ENCODE measurements around the gene MLX. TPM values are rescaled to one million over a fixed set of nuclear protein-coding genes. Genes with fewer than 3 reads are reported as not detected.
"Not testable (repeated sequence)": the region's sequence is repeated elsewhere in the genome, so short reads cannot be mapped to it uniquely, and the experiment has no call there.

The MLX gene
- total RNA-seq, 2 experiments from 2014 or later: 65.8 to 65.9 TPM

- H3K36me3 Mint-ChIP-seq (ENCODE audit: low read depth): peaks cover 1% of the 10 kb centered on the region
- H3K9me3 Mint-ChIP-seq (ENCODE audit: insufficient read depth): no peaks in the 10 kb centered on the region
- POLR2A ChIA-PET: interaction anchor here (0.6 kb wide), 1 partner anchor 185 kb away, joined by 6 read pairs; no protein-coding TSS in a partner anchor
- H3K4me3 Mint-ChIP-seq: peak overlapping the region; percentile 38
- peak; percentile 89 for ATAC-seq
- DNase-seq: peak; percentile 84
- no peak overlapping the region for H3K27ac Mint-ChIP-seq
- no peaks in the 10 kb centered on the region for H3K27me3 Mint-ChIP-seq (ENCODE audit: low read depth)
- CTCF ChIA-PET: interaction anchor here (0.6 to 2.1 kb wide), 14 partner anchors 10 to 380 kb away, joined by 3 to 15 read pairs (median 4); partner anchors contain the start of genes CAVIN1, MLX, NAGLU and PSMC3IP
- peaks cover 22% of the 10 kb centered on the region for H3K4me1 Mint-ChIP-seq (ENCODE audit: low read depth)
Observed at GRCh38 chr17:42548070-42548837, 18.6 kb upstream of the MLX start.

- H3K27me3 Mint-ChIP-seq (ENCODE audit: low read depth): no peaks in the 10 kb centered on the region
- no peak for DNase-seq
- ATAC-seq: no peak
- H3K4me1 Mint-ChIP-seq (ENCODE audit: low read depth): peaks cover 28% of the 10 kb centered on the region
- no peaks in the 10 kb centered on the region for H3K9me3 Mint-ChIP-seq (ENCODE audit: insufficient read depth)
- ChIA-PET POLR2A (no interaction called here), CTCF (interaction anchor here (1.0 to 2.1 kb wide), 7 partner anchors 10 to 214 kb away, joined by 3 to 15 read pairs (median 4); partner anchors contain the start of genes MLX, NAGLU and PSMC3IP)
- peaks cover 1% of the 10 kb centered on the region for H3K36me3 Mint-ChIP-seq (ENCODE audit: low read depth)
- H3K4me3 Mint-ChIP-seq: peak overlapping the region; percentile 38
- peak overlapping the region; percentile 46 for H3K27ac Mint-ChIP-seq
Observed at GRCh38 chr17:42548993-42549755, 17.7 kb upstream of the MLX start.

GRCh38 chr17:42552736-42553135 is 14.2 kb upstream of the MLX start, which contains the start of gene HSD17B1:
Gene HSD17B1 (plus strand): TSS chr17:42552923. CDS start chr17:42552934, 11 bp downstream.
- POLR2A ChIA-PET: not testable (repeated sequence)
- peak within 1 kb of the TSS; percentile 68 for H3K27ac Mint-ChIP-seq

GRCh38 chr17:42553161-42553818 is 13.6 kb upstream of the MLX start:
- H3K27me3 Mint-ChIP-seq (ENCODE audit: low read depth): no peaks in the 10 kb centered on the region
- POLR2A ChIA-PET: interaction anchor here (1.9 to 2.1 kb wide), 3 partner anchors 12 to 25 kb away, joined by 8 read pairs; partner anchors contain the start of genes MLX and PSMC3IP
- DNase-seq: no peak
- no peaks in the 10 kb centered on the region for H3K9me3 Mint-ChIP-seq (ENCODE audit: insufficient read depth)
- peak overlapping the region; percentile 87 for H3K4me3 Mint-ChIP-seq
- CTCF ChIA-PET: interaction anchor here (1.2 to 1.6 kb wide), 2 partner anchors 15 to 26 kb away, joined by 3 to 4 read pairs; no protein-coding TSS in a partner anchor
- no peak for ATAC-seq
- H3K4me1 Mint-ChIP-seq (ENCODE audit: low read depth): peaks cover 38% of the 10 kb centered on the region
- H3K27ac Mint-ChIP-seq: peak overlapping the region; percentile 68
- H3K36me3 Mint-ChIP-seq (ENCODE audit: low read depth): peaks cover 1% of the 10 kb centered on the region

More at GRCh38 chr17:42552736-42553135, 14.2 kb upstream of the MLX start, which contains the start of gene HSD17B1:
- H3K27me3 Mint-ChIP-seq (ENCODE audit: low read depth); CTCF ChIA-PET; H3K9me3 Mint-ChIP-seq (ENCODE audit: insufficient read depth); DNase-seq; ATAC-seq; H3K36me3 Mint-ChIP-seq (ENCODE audit: low read depth): not testable (repeated sequence)
- peaks cover 38% of the 10 kb centered on the region for H3K4me1 Mint-ChIP-seq (ENCODE audit: low read depth)
- H3K4me3 Mint-ChIP-seq: peak within 1 kb of the TSS; percentile 87

- DNase-seq (no peak), ATAC-seq (no peak)
- peak overlapping the region; percentile 93 for H3K27ac Mint-ChIP-seq
- POLR2A ChIA-PET: interaction anchor here (1.0 to 2.1 kb wide), 6 partner anchors 13 to 56 kb away, joined by 3 to 8 read pairs (median 8); partner anchors contain the start of genes MLX, NAGLU, PSMC3IP and RETREG3
- no peaks in the 10 kb centered on the region for H3K27me3 Mint-ChIP-seq (ENCODE audit: low read depth)
- CTCF ChIA-PET: interaction anchor here (0.6 to 1.6 kb wide), 3 partner anchors 16 to 131 kb away, joined by 3 to 4 read pairs (median 3); partner anchors contain the start of gene CAVIN1
- H3K4me1 Mint-ChIP-seq (ENCODE audit: low read depth): peaks cover 35% of the 10 kb centered on the region
- H3K9me3 Mint-ChIP-seq (ENCODE audit: insufficient read depth): no peaks in the 10 kb centered on the region
- peaks cover 1% of the 10 kb centered on the region for H3K36me3 Mint-ChIP-seq (ENCODE audit: low read depth)
- peak overlapping the region; percentile 87 for H3K4me3 Mint-ChIP-seq
Observed at GRCh38 chr17:42553866-42554249, 13.0 kb upstream of the MLX start.

GRCh38 chr17:42554250-42555121 is 12.4 kb upstream of the MLX start:
- ChIA-PET POLR2A (interaction anchor here (0.5 to 2.1 kb wide), 8 partner anchors 8 to 843 kb away, joined by 3 to 8 read pairs (median 6); partner anchors contain the start of genes MLX, NAGLU, PSMC3IP and RETREG3), CTCF (interaction anchor here (0.6 to 1.6 kb wide), 5 partner anchors 16 to 270 kb away, joined by 3 to 4 read pairs (median 3); partner anchors contain the start of genes BECN1 and CAVIN1)
- ATAC-seq: peak; percentile 92
- peak; percentile 89 for DNase-seq
- H3K4me3 Mint-ChIP-seq: peak overlapping the region; percentile 87
- H3K9me3 Mint-ChIP-seq (ENCODE audit: insufficient read depth): no peaks in the 10 kb centered on the region
- peaks cover 29% of the 10 kb centered on the region for H3K4me1 Mint-ChIP-seq (ENCODE audit: low read depth)
- H3K36me3 Mint-ChIP-seq (ENCODE audit: low read depth): peaks cover 1% of the 10 kb centered on the region
- H3K27me3 Mint-ChIP-seq (ENCODE audit: low read depth): no peaks in the 10 kb centered on the region
- peak overlapping the region; percentile 93 for H3K27ac Mint-ChIP-seq

GRCh38 chr17:42555122-42555622 is 11.7 kb upstream of the MLX start:
- no peak for DNase-seq
- H3K27me3 Mint-ChIP-seq (ENCODE audit: low read depth): no peaks in the 10 kb centered on the region
- H3K4me1 Mint-ChIP-seq (ENCODE audit: low read depth): peaks cover 31% of the 10 kb centered on the region
- ChIA-PET POLR2A (interaction anchor here (0.5 to 2.1 kb wide), 8 partner anchors 8 to 842 kb away, joined by 3 to 8 read pairs (median 6); partner anchors contain the start of genes MLX, NAGLU, PSMC3IP and RETREG3), CTCF (interaction anchor here (0.9 to 1.6 kb wide), 3 partner anchors 17 to 269 kb away, joined by 3 to 4 read pairs (median 3); partner anchors contain the start of gene BECN1)
- H3K27ac Mint-ChIP-seq: peak overlapping the region; percentile 93
- peaks cover 1% of the 10 kb centered on the region for H3K36me3 Mint-ChIP-seq (ENCODE audit: low read depth)
- peak overlapping the region; percentile 87 for H3K4me3 Mint-ChIP-seq
- no peak for ATAC-seq
- no peaks in the 10 kb centered on the region for H3K9me3 Mint-ChIP-seq (ENCODE audit: insufficient read depth)

GRCh38 chr17:42555961-42556617 is 10.8 kb upstream of the MLX start:
- DNase-seq; H3K27ac Mint-ChIP-seq; POLR2A ChIA-PET; ATAC-seq; H3K27me3 Mint-ChIP-seq (ENCODE audit: low read depth); CTCF ChIA-PET; H3K36me3 Mint-ChIP-seq (ENCODE audit: low read depth); H3K9me3 Mint-ChIP-seq (ENCODE audit: insufficient read depth): not testable (repeated sequence)
- Mint-ChIP-seq H3K4me3 (peak overlapping the region; percentile 87), H3K4me1 (ENCODE audit: low read depth) (peaks cover 33% of the 10 kb centered on the region)

GRCh38 chr17:42559075-42559474 is 7.8 kb upstream of the MLX start:
- Mint-ChIP-seq H3K27ac (no peak overlapping the region), H3K36me3 (ENCODE audit: low read depth) (peaks cover 13% of the 10 kb centered on the region), H3K27me3 (ENCODE audit: low read depth) (no peaks in the 10 kb centered on the region), H3K9me3 (ENCODE audit: insufficient read depth) (no peaks in the 10 kb centered on the region), H3K4me3 (no peak overlapping the region), H3K4me1 (ENCODE audit: low read depth) (peaks cover 45% of the 10 kb centered on the region)
- DNase-seq (no peak), ATAC-seq (no peak)
- ChIA-PET POLR2A (interaction anchor here (0.6 to 1.0 kb wide), 2 partner anchors 15 to 460 kb away, joined by 3 to 4 read pairs; no protein-coding TSS in a partner anchor), CTCF (interaction anchor here (1.0 to 1.2 kb wide), 2 partner anchors 11 to 18 kb away, joined by 4 to 6 read pairs; no protein-coding TSS in a partner anchor)

All from activated CD8-positive, alpha-beta T cell treated with anti-CD3 and anti-CD28 coated beads, Interleukin-2, amount 10 ng/mL, durations not matched to agents 7 days and 5 days (primary cell).